T-cell (primary cell): ENCODE measurements around the gene ASTL. TPM values are rescaled to one million over a fixed set of nuclear protein-coding genes. Genes with fewer than 3 reads are reported as not detected.

Source experiments
- ATAC-seq, 4 experiments: fragments of 200-7000 bp in 3 of 4; fragments of 150-1000 bp in 1 of 4; cut with Tn5 transposase; replicated peaks in 1 of 4; 1 replicate in 3 of 4; 2 replicates in 1 of 4; pipeline ENCODE4 v1.10.0; 2021; ENCODE audit warnings: moderate library complexity in 3 of 4, mild to moderate bottlenecking in 2 of 4, moderate number of reproducible peaks in 1 of 4
- CTCF ChIA-PET, 2 donors: fragments of 300-600 bp; sonication (Branson Sonifier 250); formaldehyde crosslinking; loops; one replicate each; lab custom pipeline; 2022; ENCODE audit warnings: antibody characterized with exemption in 2 of 2; lab: Charles Lee
- POLR2A ChIA-PET, 2 donors: fragments of 300-600 bp; sonication (Branson Sonifier 250); formaldehyde crosslinking; loops; one replicate each; lab custom pipeline; 2022; ENCODE audit warnings: antibody characterized with exemption in 2 of 2; lab: Charles Lee
- DNase-seq, 35 experiments: peaks; one replicate each; pipeline versions ENCODE4 v3.0.0 to v3.0.0-alpha.2; 2013 to 2023
- H3K27ac ChIP-seq: one replicate; pipeline ENCODE4 v1.5.1; 2013; ENCODE audit warnings: low read length
- H3K27me3 ChIP-seq, 2 experiments: replicated peaks in 1 of 2; 1 replicate in 1 of 2; 2 replicates in 1 of 2; pipeline versions ENCODE4 v1.6.1 to v1.7.0; 2013; ENCODE audit warnings: low read length in 1 of 2, mixed read lengths in 1 of 2; ENCODE audit not compliant: control insufficient read depth in 2 of 2, insufficient read depth in 2 of 2; ENCODE audit errors: extremely low read depth in 1 of 2
- H3K36me3 ChIP-seq, 2 donors: 1 replicate in 1 of 2; 2 replicates in 1 of 2; pipeline versions ENCODE4 v1.6.1 to v1.7.0; 2013; ENCODE audit warnings: low read length in 1 of 2; ENCODE audit not compliant: control insufficient read depth in 2 of 2, insufficient read depth in 1 of 2; ENCODE audit errors: extremely low read depth in 1 of 2
- H3K4me1 ChIP-seq, 2 experiments: 1 replicate in 1 of 2; 2 replicates in 1 of 2; pipeline versions ENCODE4 v1.6.1 to v1.7.0; 2013; ENCODE audit warnings: low read length in 2 of 2, mixed read lengths in 1 of 2; ENCODE audit not compliant: insufficient read depth in 2 of 2, control insufficient read depth in 1 of 2; ENCODE audit errors: extremely low read depth in 1 of 2
- H3K4me3 ChIP-seq, 2 donors: 1 replicate in 1 of 2; 2 replicates in 1 of 2; pipeline versions ENCODE4 v1.5.1 to v1.7.0; 2013; ENCODE audit warnings: mild to moderate bottlenecking in 2 of 2, low read length in 1 of 2, moderate library complexity in 1 of 2; ENCODE audit not compliant: control insufficient read depth in 1 of 2; ENCODE audit errors: extremely low read depth in 1 of 2
- H3K9me3 ChIP-seq: 2 replicates; pipeline ENCODE4 v1.7.0; 2013
- H3K27ac Mint-ChIP-seq, 2 donors: one replicate each; pipeline ENCODE4 v1.8.0; 2020 to 2021; ENCODE audit warnings: mild to moderate bottlenecking in 2 of 2, mixed read lengths in 2 of 2
- H3K27me3 Mint-ChIP-seq, 2 donors: one replicate each; pipeline ENCODE4 v1.8.0; 2021 to 2022; ENCODE audit warnings: mixed read lengths in 2 of 2
- H3K36me3 Mint-ChIP-seq: one replicate; pipeline ENCODE4 v1.8.0; 2021; ENCODE audit warnings: mixed read lengths
- H3K4me1 Mint-ChIP-seq, 3 donors: one replicate each; pipeline ENCODE4 v1.8.0; 2020 to 2022; ENCODE audit warnings: mixed read lengths in 3 of 3, mild to moderate bottlenecking in 1 of 3
- H3K4me3 Mint-ChIP-seq, 3 donors: one replicate each; pipeline ENCODE4 v1.8.0; 2020 to 2022; ENCODE audit warnings: mild to moderate bottlenecking in 3 of 3, mixed read lengths in 3 of 3, moderate library complexity in 3 of 3
- H3K9me3 Mint-ChIP-seq, 3 donors: one replicate each; pipeline ENCODE4 v1.8.0; 2020 to 2022; ENCODE audit warnings: mixed read lengths in 3 of 3
- WGBS: methylation state at CpG from one replicate; pipeline ENCODE4 v1.1.5; 2013; ENCODE audit warnings: missing lambda C conversion rate; ENCODE audit not compliant: insufficient coverage; 5-methylcytosine and 5-hydroxymethylcytosine counted together
- total RNA-seq, 35 experiments: library from RNA in 6 of 35; stranded (reverse) in 6 of 35; fragments of 120-200 nt in 1 of 35; gene quantifications; one replicate each; pipeline versions ENCODE4 v1.2.1 to v1.2.4 and lab custom pipeline; 2013 to 2026

Gene ASTL
- total RNA-seq, 5 donors from 2014 or later (not counting 1 experiment from before 2014, with no cell fraction given): 1.2 to 10.4 (median 1.4) TPM

DNA sequence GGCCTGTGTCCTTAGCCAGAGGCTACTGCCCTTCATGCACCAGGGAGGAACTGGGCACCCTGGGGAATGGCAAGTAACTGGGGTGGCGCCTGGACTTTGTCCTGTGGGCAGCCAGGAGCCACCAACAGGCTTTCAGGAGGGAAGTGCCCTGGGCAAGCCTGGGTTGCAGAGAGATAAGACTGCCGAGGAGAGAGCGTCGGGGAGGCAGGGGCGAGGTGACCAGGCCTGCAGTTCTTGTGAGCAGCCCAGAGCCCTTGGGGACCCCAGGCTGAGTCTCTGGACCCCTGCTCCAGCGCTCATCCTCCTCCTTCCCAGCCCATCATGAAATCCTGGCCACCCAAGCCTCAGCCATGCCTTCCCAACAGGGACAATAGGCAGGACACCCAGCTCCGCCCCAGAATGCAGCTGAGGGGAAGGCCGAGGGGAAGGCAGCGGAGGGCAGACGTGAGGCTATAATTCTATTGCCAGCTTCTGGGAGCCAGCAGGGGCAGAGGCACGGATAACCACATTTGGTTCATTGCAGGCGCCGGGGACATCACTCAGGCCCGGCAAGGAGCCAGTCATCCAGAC lies 47.1 kb downstream of the ASTL start:
- H3K4me3 ChIP-seq: no peak overlapping the region
- H3K4me1 ChIP-seq: no peaks in the 10 kb centered on the region
- ChIA-PET CTCF (no interaction called here), POLR2A (no interaction called here)
- Mint-ChIP-seq H3K9me3 (peaks cover 0 to 4% (median 4%) of the 10 kb centered on the region in 3 donors), H3K4me3 (no peak overlapping the region), H3K27ac (no peak overlapping the region), H3K36me3 (no peaks in the 10 kb centered on the region), H3K27me3 (peaks cover 0 to 3% of the 10 kb centered on the region in 2 donors), H3K4me1 (no peaks in the 10 kb centered on the region)
- WGBS: 88% methylated on average over 14 of the region's 14 CpGs
- DNase-seq: peak in 1 of 35 experiments; percentile 1
- H3K9me3 ChIP-seq: no peaks in the 10 kb centered on the region
- no peak for ATAC-seq
- H3K36me3 ChIP-seq: no peaks in the 10 kb centered on the region
- H3K27me3 ChIP-seq: peaks cover 0 to 38% of the 10 kb centered on the region in 2 experiments
- no peak overlapping the region for H3K27ac ChIP-seq

DNA sequence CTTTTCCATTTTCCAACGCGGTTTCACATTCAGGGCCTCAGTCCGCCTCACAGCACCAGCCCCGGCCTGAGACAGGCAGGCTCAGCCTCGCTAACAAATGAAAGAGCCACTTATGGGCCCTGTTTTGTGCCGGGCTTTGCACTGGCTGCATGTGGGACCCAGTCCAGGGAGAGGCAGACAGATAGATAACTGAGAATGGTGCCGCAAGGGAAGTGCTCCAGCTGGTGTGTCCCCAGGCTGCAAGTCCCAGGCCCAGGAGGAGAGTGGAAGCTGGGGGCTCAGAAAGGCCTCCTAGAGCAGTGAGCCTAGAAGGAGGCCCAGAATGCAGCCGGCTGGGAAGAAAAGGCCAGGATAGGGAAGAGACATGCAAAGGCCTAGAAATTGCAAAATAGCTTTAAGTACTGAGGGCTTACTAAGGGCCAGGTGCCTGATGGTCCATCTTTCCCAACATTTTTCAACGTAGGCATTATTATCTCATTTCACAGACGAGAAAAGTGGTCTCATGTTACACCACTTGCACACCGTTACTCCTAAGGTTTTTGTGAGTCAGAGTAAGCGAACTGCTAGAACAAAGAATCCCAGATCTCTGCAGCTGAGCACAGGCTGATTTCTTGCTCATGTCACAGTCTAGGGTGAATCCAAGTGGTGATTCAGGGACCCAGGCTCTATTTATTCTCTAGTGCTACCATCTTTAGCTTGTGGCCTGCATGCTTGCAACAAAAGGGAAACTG lies 47.9 kb downstream of the ASTL start:
- no peak overlapping the region for H3K27ac Mint-ChIP-seq
- H3K27me3 Mint-ChIP-seq: peaks cover 0 to 6% of the 10 kb centered on the region in 2 donors
- WGBS: 90% methylated on average over 9 of the region's 12 CpGs
- Histone ChIP-seq H3K36me3 (no peaks in the 10 kb centered on the region), H3K27me3 (peaks cover 0 to 40% of the 10 kb centered on the region in 2 experiments), H3K27ac (no peak overlapping the region), H3K4me1 (no peaks in the 10 kb centered on the region), H3K9me3 (no peaks in the 10 kb centered on the region), H3K4me3 (no peak overlapping the region)
- ATAC-seq (no peak), DNase-seq (peak in 1 of 35 experiments; percentile 3)
- peaks cover 0 to 4% (median 4%) of the 10 kb centered on the region in 3 donors for H3K9me3 Mint-ChIP-seq
- no peaks in the 10 kb centered on the region for H3K4me1 Mint-ChIP-seq
- POLR2A ChIA-PET: no interaction called here
- CTCF ChIA-PET: no interaction called here
- H3K36me3 Mint-ChIP-seq: no peaks in the 10 kb centered on the region
- no peak overlapping the region for H3K4me3 Mint-ChIP-seq

DNA sequence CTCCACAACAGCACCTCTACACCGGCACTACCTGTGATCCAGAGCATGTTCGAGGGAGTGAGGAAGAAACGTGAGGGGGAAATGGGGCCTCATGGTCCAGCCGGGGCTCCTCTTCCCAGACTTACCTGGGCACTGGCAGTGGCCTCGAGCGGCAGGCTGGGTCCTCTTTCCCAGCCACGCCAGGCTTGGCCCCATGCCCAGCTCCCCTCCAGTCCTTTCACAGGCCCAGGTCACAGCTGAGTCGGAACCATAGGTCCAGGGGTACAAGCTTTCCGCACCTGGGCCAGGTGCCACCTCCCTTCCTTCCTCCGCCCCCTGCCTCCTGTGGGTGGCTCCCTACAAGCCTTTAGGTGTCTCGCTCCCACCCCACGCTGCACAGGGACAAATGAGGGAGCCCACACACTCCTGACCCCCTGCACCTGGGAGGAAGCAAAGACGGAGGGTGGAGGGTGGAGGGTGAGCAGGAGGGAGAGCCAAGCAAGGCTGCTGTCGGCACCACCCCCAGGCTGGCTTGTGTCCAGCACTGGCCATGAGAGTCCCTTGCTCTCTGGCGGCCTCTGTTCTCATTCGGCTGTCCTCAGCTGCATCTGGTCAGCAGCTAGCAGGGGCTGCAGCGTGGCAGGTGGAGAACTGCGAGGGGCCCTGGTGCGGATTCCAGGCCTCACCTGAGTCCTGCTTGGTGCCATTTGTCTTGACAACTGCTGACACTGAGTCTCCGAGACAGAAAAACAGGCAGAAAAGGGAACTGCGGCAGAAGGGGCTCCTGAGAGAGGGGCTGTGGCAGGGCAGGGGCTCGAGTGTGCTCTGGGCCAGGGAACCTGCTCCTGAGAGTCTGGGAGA lies 48.7 kb downstream of the ASTL start:
- H3K9me3 ChIP-seq: no peaks in the 10 kb centered on the region
- POLR2A ChIA-PET: no interaction called here
- Mint-ChIP-seq H3K4me1 (no peaks in the 10 kb centered on the region), H3K27me3 (peaks cover 0 to 8% of the 10 kb centered on the region in 2 donors), H3K36me3 (no peaks in the 10 kb centered on the region), H3K27ac (no peak overlapping the region), H3K9me3 (peaks cover 0 to 4% (median 4%) of the 10 kb centered on the region in 3 donors), H3K4me3 (no peak overlapping the region)
- 88% methylated on average over 16 of the region's 22 CpGs for WGBS
- H3K4me1 ChIP-seq: no peaks in the 10 kb centered on the region
- H3K36me3 ChIP-seq: no peaks in the 10 kb centered on the region
- H3K27ac ChIP-seq: no peak overlapping the region
- H3K4me3 ChIP-seq: no peak overlapping the region
- H3K27me3 ChIP-seq: peaks cover 0 to 44% of the 10 kb centered on the region in 2 experiments
- CTCF ChIA-PET: no interaction called here
- no peak for ATAC-seq
- DNase-seq: peak in 2 of 35 experiments; percentile 11 to 14

- 83% methylated on average over 16 of the region's 19 CpGs for WGBS
- Mint-ChIP-seq H3K4me3 (no peak overlapping the region), H3K4me1 (no peaks in the 10 kb centered on the region), H3K36me3 (no peaks in the 10 kb centered on the region), H3K27ac (no peak overlapping the region), H3K27me3 (peaks cover 3 to 11% of the 10 kb centered on the region in 2 donors), H3K9me3 (peaks cover 0 to 4% (median 4%) of the 10 kb centered on the region in 3 donors)
- ChIA-PET POLR2A (no interaction called here), CTCF (no interaction called here)
- Histone ChIP-seq H3K36me3 (no peaks in the 10 kb centered on the region), H3K4me1 (no peaks in the 10 kb centered on the region), H3K27ac (no peak overlapping the region), H3K27me3 (peaks cover 0 to 53% of the 10 kb centered on the region in 2 experiments), H3K9me3 (no peaks in the 10 kb centered on the region), H3K4me3 (no peak overlapping the region)
- DNase-seq (peak in 3 of 35 experiments; percentile 3 to 19 (median 4)), ATAC-seq (no peak)
These were observed 49.7 kb downstream of the ASTL start for GRCh38 chr2:96088340-96089335.

DNA sequence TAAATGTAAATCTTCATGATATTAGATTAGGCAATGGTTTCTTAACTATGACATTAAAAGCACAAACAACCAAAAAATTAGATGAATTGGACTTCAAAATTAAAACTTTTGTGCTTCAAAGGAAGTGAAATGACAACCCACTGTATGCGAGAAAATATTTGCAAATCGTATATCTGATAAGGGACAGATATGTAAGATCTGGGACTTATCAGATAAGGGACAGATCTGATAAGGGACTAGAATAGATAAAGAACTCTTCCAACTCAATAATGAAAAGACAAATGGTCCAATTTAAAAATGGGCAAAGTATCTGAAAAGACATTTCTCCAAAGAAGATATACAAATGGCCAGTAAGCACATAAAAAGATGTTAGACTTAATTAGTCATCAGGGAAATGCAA lies 51.2 kb downstream of the ASTL start:
- Histone ChIP-seq H3K4me1 (no peaks in the 10 kb centered on the region), H3K27me3 (peaks cover 0 to 59% of the 10 kb centered on the region in 2 experiments), H3K4me3 (no peak overlapping the region), H3K9me3 (no peaks in the 10 kb centered on the region), H3K27ac (no peak overlapping the region), H3K36me3 (no peaks in the 10 kb centered on the region)
- Mint-ChIP-seq H3K27ac (no peak overlapping the region), H3K36me3 (no peaks in the 10 kb centered on the region), H3K9me3 (peaks cover 0 to 4% (median 4%) of the 10 kb centered on the region in 3 donors), H3K4me1 (no peaks in the 10 kb centered on the region), H3K4me3 (no peak overlapping the region), H3K27me3 (peaks cover 5 to 13% of the 10 kb centered on the region in 2 donors)
- no CpG with 5 or more reads among the region's 2 CpGs for WGBS
- POLR2A ChIA-PET: no interaction called here
- CTCF ChIA-PET: no interaction called here
- DNase-seq: no peak
- no peak for ATAC-seq
